Measurements from ENCODE around the gene TOPAZ1.
"Not testable (repeated sequence)": the region's sequence is repeated elsewhere in the genome, so short reads cannot be mapped to it uniquely, and the experiment has no call there.

DNA sequence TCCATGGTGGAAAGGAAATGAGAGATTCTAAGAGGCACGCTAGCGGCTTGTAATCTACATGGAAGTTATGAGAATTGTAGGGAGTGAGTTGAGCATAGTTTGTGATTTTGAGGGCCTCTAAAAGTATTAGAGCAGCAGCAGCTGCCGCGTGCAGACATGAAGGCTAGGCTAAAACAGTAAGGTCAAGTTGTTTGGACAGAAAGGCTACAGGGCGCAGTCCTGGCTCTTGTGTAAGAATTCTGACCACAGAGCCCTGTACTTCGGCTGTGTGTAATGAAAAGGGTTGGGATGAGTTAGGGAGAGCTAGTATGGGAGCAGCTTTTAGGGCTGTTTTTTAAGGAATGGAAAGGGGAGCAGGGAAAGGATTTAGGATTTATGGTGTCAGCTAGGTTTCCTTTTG, 104.9 kb downstream of the TOPAZ1 start:
- not testable (repeated sequence) for TF ChIP-seq CTCF, POLR2AphosphoS5, POLR2A, EP300 (IDR thresholded peaks at IDR 0.05)
